Endothelial cell of umbilical vein (primary cell): ENCODE data around the gene DPPA2. TPM values are rescaled to one million over a fixed set of nuclear protein-coding genes. Genes with fewer than 3 reads are reported as not detected.

Experiments used
- BruUV-seq: library from RNA; stranded (reverse); fragments of 400-500 nt; replicated peaks from 2 replicates; lab custom pipeline; 2021; lab: Mats Ljungman, UMichigan
- CTCF ChIA-PET: fragments of 300-600, 350-600 bp; sonication (Branson Sonifier 250); formaldehyde crosslinking; loops from one replicate; lab custom pipeline; 2021; ENCODE audit warnings: antibody characterized with exemption, inconsistent platforms; lab: Charles Lee
- POLR2A ChIA-PET: fragments of 300-600, 350-600 bp; sonication (Branson Sonifier 250); formaldehyde crosslinking; loops from one replicate; lab custom pipeline; 2021; ENCODE audit warnings: antibody characterized with exemption, inconsistent platforms; lab: Charles Lee
- DNase-seq: peaks from one replicate; pipeline ENCODE4 v3.0.0-alpha.2; 2011; ENCODE audit warnings: low read depth, low spot score
- FAIRE-seq: peaks from 2 replicates; lab custom pipeline; 2011; peaks lifted over from hg19 to GRCh38; lab: Jason Lieb, UNC
- H2AFZ ChIP-seq: 2 replicates; pipeline ENCODE4 v1.6.0; 2012; ENCODE audit warnings: low read depth, low read length, control low read depth, inconsistent platforms
- H3K27ac ChIP-seq: 2 replicates; pipeline ENCODE4 v1.5.1; 2011; ENCODE audit warnings: low read depth, mild to moderate bottlenecking, control low read depth, low read length, moderate library complexity; ENCODE audit not compliant: insufficient read depth
- H3K27me3 ChIP-seq, 2 experiments: 2 replicates each; pipeline versions ENCODE4 v1.6.0 to v1.6.1; 2011; ENCODE audit warnings: low read length in 2 of 2, mixed read lengths in 1 of 2; ENCODE audit not compliant: control insufficient read depth in 2 of 2, insufficient read depth in 2 of 2
- H3K36me3 ChIP-seq, 2 experiments: 2 replicates in 1 of 2; 3 replicates in 1 of 2; pipeline ENCODE4 v1.5.1; 2011; ENCODE audit warnings: low read length in 2 of 2, mild to moderate bottlenecking in 1 of 2, moderate library complexity in 1 of 2; ENCODE audit not compliant: control insufficient read depth in 2 of 2, insufficient read depth in 2 of 2; ENCODE audit errors: extremely low read depth in 1 of 2
- H3K4me1 ChIP-seq: 3 replicates; pipeline ENCODE4 v1.5.1; 2011; ENCODE audit warnings: mild to moderate bottlenecking, low read length; ENCODE audit not compliant: control insufficient read depth, insufficient read depth; ENCODE audit errors: extremely low read depth
- H3K4me2 ChIP-seq: 2 replicates; pipeline ENCODE4 v1.6.1; 2011; ENCODE audit warnings: low read length, control low read depth, mixed read lengths; ENCODE audit not compliant: insufficient read depth
- H3K4me3 ChIP-seq, 3 experiments: fragments of 200-600 bp in 1 of 3; sonication (generic), shearing (Covaris generic) in 1 of 3; replicated peaks in 1 of 3; 2 replicates each; pipeline ENCODE4 v1.5.1; 2011 to 2016; ENCODE audit warnings: control low read depth in 3 of 3, low read length in 3 of 3, mild to moderate bottlenecking in 2 of 3, inconsistent platforms in 1 of 3, low read depth in 1 of 3, moderate library complexity in 1 of 3; ENCODE audit not compliant: insufficient read depth in 1 of 3
- H3K79me2 ChIP-seq: 2 replicates; pipeline ENCODE4 v1.6.0; 2012; ENCODE audit warnings: low read length, inconsistent platforms; ENCODE audit not compliant: control insufficient read depth, insufficient read depth
- H3K9ac ChIP-seq: replicated peaks from 2 replicates; pipeline ENCODE3; 2011; ENCODE audit warnings: low read length, control low read depth; ENCODE audit not compliant: insufficient read depth; ENCODE audit errors: extremely low read depth
- H3K9me1 ChIP-seq: replicated peaks from 3 replicates; pipeline ENCODE4 v1.6.0; 2011; ENCODE audit warnings: mild to moderate bottlenecking, low read length; ENCODE audit not compliant: control insufficient read depth, insufficient read depth; ENCODE audit errors: extremely low read depth
- H3K9me3 ChIP-seq: replicated peaks from 2 replicates; pipeline ENCODE4 v1.5.1; 2012; ENCODE audit warnings: low read length, inconsistent platforms; ENCODE audit not compliant: control insufficient read depth, insufficient read depth
- H4K20me1 ChIP-seq: replicated peaks from 2 replicates; pipeline ENCODE3; 2011; ENCODE audit warnings: mild to moderate bottlenecking, low read length; ENCODE audit not compliant: control insufficient read depth, insufficient read depth; ENCODE audit errors: extremely low read depth
- CTCF ChIP-seq, 2 donors: IDR thresholded peaks; 1 replicate in 1 of 2; 2 replicates in 1 of 2; pipeline ENCODE4 v1.5.1; 2011; ENCODE audit warnings: low read length in 2 of 2, mild to moderate bottlenecking in 2 of 2, moderate library complexity in 2 of 2, control low read depth in 1 of 2, inconsistent platforms in 1 of 2, low read depth in 1 of 2; ENCODE audit not compliant: insufficient read depth in 1 of 2; ENCODE audit errors: extremely low read depth in 1 of 2
- EZH2 ChIP-seq: IDR thresholded peaks from 2 replicates; pipeline ENCODE4 v1.6.1; 2012; ENCODE audit warnings: borderline replicate concordance, low read depth, mild to moderate bottlenecking, moderate library complexity, low read length, inconsistent platforms; ENCODE audit not compliant: severe bottlenecking
- FOS ChIP-seq: IDR thresholded peaks from 2 replicates; pipeline ENCODE4 v1.6.1; 2011; ENCODE audit warnings: mild to moderate bottlenecking, low read length, moderate library complexity, borderline replicate concordance; ENCODE audit not compliant: insufficient read depth
- GATA2 ChIP-seq: IDR thresholded peaks from 2 replicates; pipeline ENCODE4 v1.7.0; 2011; ENCODE audit warnings: low read depth, mild to moderate bottlenecking, moderate library complexity, mixed read lengths, low read length; ENCODE audit not compliant: insufficient read length, insufficient read depth
- JUN ChIP-seq: IDR thresholded peaks from 2 replicates; pipeline ENCODE4 v1.6.1; 2011; ENCODE audit warnings: borderline replicate concordance, low read depth; ENCODE audit not compliant: insufficient read length, insufficient read depth
- MAX ChIP-seq: IDR thresholded peaks from 2 replicates; pipeline ENCODE4 v1.6.1; 2011; ENCODE audit not compliant: insufficient read depth, insufficient read length
- MYC ChIP-seq: IDR thresholded peaks from one replicate; pipeline ENCODE4 v1.6.1; 2011; ENCODE audit warnings: mild to moderate bottlenecking, low read depth, low read length
- POLR2A ChIP-seq: IDR thresholded peaks from 2 replicates; pipeline ENCODE4 v1.6.1; 2012; ENCODE audit warnings: low read depth, mild to moderate bottlenecking, control low read depth, low read length
- POLR2AphosphoS5 ChIP-seq: IDR thresholded peaks from 2 replicates; pipeline ENCODE4 v1.6.1; 2012; ENCODE audit warnings: low read depth, mild to moderate bottlenecking, control low read depth, low read length, moderate library complexity; ENCODE audit not compliant: insufficient read depth
- dilution Hi-C: fragments of 300-500 bp; cut with MboI; formaldehyde crosslinking; loops from one replicate; pipeline ENCODE4 v1.15.0; 2019; ENCODE audit warnings: low sequenced_read_pairs; ENCODE audit not compliant: extremely low pct_ligation_motif_present
- intact Hi-C: fragments of 100-400 bp; cut with micrococcal nuclease; formaldehyde crosslinking; loops from one replicate; pipeline ENCODE4 v1.10.0; 2022
- polyA plus RNA-seq, 4 experiments: library from polyadenylated mRNA; depleted of rRNA in 3 of 4; stranded (reverse) in 3 of 4; unstranded in 1 of 4; fragments of >200 nt; gene quantifications; 2 replicates each; pipeline versions ENCODE4 v1.2.1 to v1.2.3, GENCODE V29; 2011 to 2012; ENCODE audit warnings: missing spikeins in 1 of 4
- total RNA-seq: library from RNA; stranded (reverse); gene quantifications from 2 replicates; pipeline ENCODE4 v1.2.3, GENCODE V29; 2021

Gene DPPA2
- total and polyA plus RNA-seq, 2 donors (not counting 3 experiments of a cell fraction or from before 2014, with no cell fraction given): not detected

- Histone ChIP-seq H3K4me3 (no peak overlapping the region), H3K27me3 (no peaks in the 10 kb centered on the region), H2AFZ (no peak overlapping the region), H3K36me3 (no peaks in the 10 kb centered on the region), H3K9me1 (no peaks in the 10 kb centered on the region), H3K27ac (no peak overlapping the region), H3K4me1 (no peaks in the 10 kb centered on the region), H3K4me2 (no peak overlapping the region), H3K9me3 (no peaks in the 10 kb centered on the region), H3K79me2 (no peaks in the 10 kb centered on the region), H4K20me1 (no peaks in the 10 kb centered on the region), H3K9ac (no peak overlapping the region)
- POLR2A ChIA-PET: no interaction called here
- intact Hi-C loops: no loop called here
- DNase-seq: no peak
- BruUV-seq: no TSS peak
- no peak for FAIRE-seq
- TF ChIP-seq FOS (no peak), CTCF (IDR thresholded peaks at IDR 0.05; ENCODE audit: extremely low read depth in 1 of 2, insufficient read depth in 1 of 2, low read depth in 1 of 2, low read length in 2 of 2) (no peak), EZH2 (no peak), POLR2A (no peak), MYC (no peak), POLR2AphosphoS5 (no peak), GATA2 (no peak), JUN (no peak), MAX (no peak)
- dilution Hi-C loops: no loop called here
- CTCF ChIA-PET: no interaction called here
Measured at GRCh38 chr3:109353057-109353456, 36.7 kb upstream of the DPPA2 start.
